Raji (cell line): ENCODE data around the gene EBLN2.

ENCODE experiments used
- POLR2A ChIP-seq: IDR thresholded peaks from 2 replicates; pipeline ENCODE4 v1.6.1; 2011; ENCODE audit warnings: low read depth, low read length, control low read depth; ENCODE audit not compliant: insufficient read depth

EBLN2 gene

DNA sequence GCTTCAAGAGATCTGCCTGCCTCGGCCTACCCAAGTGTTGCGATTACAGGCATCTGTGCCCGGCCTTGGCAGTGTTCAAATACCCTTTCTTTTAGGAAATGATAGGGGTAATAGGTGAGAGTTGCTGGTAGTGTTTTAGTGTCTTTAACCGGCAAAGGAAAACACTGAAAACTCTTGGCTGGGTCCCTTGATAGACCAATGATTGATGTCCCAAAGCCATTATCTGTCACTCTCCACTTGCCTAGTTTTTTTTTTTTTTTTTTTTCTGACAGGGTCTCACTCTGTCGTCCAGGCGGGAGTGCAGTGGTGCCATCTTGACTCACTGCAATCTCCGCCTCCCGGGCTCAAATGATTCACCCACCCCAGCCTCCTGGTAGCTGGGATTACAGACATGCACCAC, 19.7 kb downstream of the EBLN2 start:
- TF ChIP-seq POLR2A = no peak

DNA sequence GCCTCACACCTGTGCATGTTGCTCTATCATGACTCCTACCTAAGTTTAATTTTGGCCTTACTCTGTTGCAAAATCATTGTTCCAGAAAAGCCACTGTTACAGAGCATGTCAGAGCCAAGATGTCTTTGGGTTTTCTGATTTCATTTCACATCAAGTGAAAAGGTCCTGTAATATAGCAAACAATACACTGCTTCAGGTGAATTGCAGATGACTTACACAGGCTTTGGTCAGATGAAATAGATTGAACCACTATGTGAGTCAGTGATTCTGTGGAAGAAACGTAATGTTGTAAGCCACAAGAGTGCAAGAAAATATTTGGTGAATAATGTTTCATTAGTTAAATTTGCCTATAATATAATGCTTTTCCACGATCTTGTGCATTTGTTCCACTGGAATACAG, 22.7 kb downstream of the EBLN2 start:
- TF ChIP-seq POLR2A = no peak

DNA sequence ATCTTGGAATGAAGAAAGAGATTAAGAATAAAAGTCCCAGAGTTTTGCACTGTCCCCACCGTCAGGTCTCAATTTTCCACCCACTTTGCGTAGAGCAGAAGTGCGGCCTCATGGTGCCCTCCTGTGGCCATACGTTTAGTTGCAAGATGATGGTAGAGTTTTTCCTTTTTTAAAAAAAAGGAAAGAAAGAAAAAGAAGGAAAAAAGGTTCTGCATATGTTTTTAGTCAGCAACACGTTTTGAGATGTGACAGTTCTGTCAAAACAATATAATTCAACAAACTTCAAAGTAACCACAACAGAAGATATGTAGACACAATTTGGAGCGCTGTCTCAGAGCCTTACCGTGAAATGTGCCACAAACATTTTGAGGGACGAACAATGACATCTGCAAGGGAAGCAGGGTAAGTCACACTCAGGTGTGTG, 24.6 kb downstream of the EBLN2 start:
- no peak for TF ChIP-seq POLR2A

DNA sequence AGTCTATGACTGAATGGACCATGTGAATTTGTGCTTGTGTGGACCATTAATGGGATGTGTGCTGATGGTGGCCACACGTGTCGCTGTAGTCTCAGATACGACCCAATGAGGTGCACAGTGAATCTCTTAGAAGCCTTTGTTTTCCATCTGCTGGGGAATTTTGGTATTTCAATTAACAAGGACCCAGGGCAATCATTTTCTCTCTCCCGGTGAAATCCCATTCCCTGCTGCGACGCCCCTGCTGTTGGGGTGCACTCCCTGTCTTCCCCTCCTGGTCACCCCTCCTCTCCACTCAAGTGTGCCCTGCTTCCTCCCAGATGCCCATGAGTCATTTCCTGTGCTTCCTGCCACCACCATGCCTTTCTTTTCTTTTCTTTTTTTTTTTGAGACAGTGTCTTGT, 32.7 kb downstream of the EBLN2 start:
- no peak for TF ChIP-seq POLR2A

DNA sequence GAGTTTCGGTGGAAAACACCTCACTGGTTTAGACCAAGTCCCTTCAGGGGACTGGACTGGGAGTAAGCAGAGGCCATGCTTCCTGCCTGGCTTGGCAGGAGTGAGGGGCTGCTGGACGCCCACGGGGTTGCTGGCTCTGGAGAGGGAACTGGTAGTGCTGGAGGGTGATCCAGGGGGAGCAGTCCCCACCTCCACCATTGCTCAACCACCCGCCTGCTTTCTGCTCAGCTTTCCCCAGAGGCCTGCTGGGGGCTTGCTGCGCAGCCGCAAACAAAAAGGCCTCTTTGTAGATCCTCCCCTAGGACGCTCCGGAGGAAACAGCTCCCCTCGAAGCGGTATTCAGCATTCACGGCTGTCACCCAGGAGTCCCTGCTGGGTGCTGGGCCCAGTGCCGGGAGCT, 33.5 kb downstream of the EBLN2 start:
- no peak for TF ChIP-seq POLR2A

DNA sequence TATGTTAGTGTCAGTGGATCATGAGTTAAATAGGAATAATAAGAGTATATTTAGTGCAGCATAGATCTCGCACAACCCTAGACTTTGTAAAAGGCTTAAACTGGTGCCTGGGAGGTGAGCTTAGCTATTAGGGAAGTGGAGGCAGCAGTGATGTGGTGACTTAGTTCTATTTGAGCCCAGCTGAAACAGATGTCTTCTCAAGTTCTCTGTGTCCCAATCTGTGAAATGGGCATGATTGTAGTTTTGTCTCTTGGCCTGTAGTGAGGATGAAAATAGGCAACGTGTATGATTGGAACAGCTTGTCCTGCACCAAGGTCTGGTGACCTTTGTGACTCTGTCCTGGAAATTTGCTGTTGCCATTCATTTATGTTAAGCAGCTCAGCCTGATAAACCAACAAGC, 34.7 kb downstream of the EBLN2 start:
- no peak for TF ChIP-seq POLR2A

DNA sequence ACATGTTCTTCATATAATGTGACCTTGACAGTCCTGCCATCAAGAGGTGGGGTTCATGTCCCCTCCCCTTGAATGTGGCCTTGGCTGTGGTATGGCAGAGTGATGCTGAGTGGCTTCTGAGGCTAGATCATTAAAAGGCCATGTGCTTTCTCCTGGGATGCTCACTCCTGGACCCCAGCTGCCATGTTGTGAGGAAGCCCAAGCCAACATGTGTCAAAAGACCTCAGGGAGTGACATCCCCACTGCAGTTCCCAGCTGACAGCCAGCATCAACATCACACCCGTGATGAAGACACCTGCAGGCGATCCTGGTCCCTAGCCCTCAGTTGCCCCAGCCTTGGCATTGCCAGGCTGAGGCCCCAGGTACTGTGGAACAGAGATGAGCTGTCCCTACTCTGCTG, 36.6 kb downstream of the EBLN2 start:
- TF ChIP-seq POLR2A = no peak

DNA sequence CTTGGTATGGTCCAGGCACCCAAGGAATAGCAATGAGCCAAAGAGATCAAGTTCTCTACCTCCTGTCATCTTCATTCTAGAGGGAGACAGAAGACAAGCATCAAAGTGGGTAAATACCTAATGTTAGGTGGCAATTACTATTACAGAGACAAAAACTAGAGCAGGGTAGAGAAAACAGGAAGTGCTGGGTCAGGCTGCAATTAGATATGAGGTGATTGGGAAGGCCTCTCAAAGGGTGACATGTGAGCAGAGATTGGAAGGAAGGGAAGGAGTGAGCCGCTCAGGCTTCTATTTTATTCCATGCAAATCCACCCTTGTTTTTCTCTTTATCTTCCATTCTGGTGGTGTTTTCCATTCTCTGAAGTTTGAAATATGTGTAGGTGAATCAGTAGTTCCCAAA, 37.4 kb downstream of the EBLN2 start:
- no peak for TF ChIP-seq POLR2A

DNA sequence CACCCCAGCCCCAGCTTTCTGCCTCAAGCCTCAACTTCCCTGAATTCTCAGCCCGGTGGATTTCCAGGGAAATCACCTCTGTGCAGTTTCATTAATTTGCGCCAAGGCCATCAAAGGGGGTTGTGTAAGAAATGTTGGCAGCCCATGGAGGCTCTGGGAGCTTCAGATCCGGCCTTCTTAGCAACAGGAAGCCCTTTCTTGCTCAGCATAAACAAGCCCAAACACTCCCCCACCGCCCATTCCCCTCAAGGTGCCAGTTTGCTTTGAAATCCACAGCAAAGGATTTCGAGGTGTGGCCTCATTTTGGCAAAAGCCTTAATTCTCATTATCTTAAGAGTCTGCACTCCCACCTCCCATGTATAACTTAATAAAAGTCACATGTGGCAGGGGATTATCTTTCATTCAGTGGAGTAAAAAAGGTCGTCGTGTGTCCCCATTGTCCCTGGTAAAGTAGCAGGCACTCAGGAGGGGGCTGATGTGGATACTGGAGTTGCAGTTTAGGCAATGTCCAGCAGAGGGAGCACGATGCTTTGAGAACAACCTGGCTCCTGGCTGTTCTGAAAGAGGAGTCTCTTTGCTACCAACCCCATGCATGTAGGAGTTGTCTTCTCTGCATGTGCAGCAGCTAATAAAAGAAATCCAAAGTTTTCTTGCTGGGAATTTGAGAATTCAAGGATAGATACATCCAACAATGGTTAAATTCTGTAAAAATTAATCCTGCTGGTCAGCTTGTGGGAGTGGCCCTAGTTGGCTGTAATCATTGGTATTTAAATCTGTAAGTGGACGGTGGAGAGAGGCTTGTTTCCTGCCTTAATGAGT, 39.5 kb downstream of the EBLN2 start:
- no peak for TF ChIP-seq POLR2A

DNA sequence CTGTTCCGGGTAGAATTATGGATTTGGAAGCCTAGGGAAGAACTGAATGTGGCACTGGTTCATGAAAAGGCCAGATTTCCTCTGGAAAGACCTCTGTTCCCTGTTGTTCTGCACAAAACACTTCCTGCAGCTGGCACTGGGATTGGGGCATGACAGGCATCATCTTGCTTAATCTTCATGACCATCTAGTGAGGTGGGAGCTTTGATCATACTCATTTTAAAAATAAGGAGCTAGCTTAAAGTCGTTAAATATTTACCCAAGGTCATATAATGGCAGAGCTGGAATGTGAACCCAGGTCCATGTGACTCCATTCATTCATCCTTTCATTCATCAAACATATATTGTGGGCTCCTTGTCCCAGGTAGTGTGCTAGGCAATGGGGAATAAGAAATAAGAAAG, 40.4 kb downstream of the EBLN2 start:
- TF ChIP-seq POLR2A = no peak

DNA sequence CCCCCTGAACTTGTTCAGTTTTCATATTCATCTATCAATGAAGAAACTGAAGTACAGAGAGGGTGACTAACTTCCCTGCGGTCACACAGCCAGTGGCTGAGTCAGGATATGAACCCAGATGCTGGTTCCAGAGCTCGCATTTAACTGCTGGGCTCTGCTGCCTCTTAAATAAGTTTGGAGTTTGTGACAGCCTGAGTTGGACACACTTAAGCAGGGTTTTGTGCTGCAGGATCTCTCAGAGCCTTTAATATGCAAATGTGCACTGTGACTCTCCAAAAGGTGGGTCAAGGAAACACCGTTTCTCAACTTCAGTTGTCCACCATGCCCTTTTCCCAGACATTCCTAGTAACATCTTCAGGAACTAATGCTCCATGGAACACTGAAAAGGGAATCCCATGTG, 45.8 kb downstream of the EBLN2 start:
- no peak for TF ChIP-seq POLR2A

DNA sequence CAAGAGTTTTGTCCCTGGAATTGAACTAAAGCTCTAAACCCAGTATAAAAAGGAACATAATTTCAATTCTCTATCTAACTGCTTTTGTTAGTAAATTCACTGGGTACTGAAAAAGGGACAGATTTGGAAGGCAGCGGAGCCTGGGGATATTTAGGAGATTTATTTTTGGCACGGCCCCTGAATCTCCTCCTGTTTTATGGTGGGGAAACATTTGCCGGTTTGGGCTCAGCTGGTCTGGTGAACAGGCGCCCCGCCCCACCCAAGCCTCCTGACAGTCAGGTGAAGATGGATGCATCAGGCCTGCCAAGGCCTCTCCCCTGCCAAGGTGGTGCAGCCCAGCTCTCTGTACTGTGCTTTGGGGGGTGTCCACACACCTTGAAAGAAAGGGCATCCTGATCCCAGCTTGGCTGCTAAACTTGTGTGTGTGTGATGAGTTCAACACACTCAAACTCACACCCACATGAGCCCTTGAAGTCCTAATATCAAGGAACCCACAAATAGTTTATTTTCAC, 46.3 kb downstream of the EBLN2 start:
- TF ChIP-seq POLR2A = no peak

DNA sequence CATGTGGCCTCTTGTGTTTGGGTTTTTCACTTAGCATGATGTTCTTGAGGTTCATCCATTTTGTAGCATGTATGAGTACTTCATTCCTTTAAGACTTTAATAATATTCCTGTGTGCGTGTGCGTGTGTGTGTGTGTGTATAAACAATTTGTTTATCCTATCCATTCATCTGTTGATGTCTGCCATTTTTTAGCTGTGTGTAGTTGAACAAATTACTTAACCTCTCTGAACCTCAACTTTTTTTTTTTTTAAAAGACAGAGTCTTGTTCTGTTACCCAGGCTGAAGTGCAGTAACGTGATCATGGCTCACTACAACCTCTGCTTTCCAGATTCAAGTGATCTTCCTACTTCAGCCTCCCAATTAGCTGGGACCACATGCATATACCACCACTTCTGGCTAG, 47.3 kb downstream of the EBLN2 start:
- TF ChIP-seq POLR2A = no peak

DNA sequence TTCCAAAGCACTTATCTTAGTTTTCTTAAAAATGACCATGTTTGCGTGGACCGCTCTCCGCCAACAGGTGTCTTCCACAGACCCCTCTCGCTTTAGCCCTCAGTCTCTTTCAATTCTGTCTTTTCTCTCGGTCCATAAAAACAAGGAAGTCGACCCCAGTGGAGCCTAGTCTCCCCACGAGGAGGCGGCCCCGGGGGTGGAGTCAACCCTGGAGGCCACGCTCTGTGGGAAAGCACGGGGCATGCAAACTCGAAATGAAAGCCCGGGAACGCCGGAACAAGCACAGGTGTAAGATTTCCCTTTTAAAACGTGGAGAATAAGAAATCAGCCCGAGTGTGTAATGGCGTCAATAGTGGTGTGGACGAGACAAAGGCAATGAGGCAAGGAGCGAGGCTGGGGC, 49.1 kb downstream of the EBLN2 start:
- no peak for TF ChIP-seq POLR2A
